Measurements from ENCODE around the gene SPRR5. TPM values are rescaled to one million over a fixed set of nuclear protein-coding genes. Genes with fewer than 3 reads are reported as not detected.
A peak's percentile ranks its signal among the peaks of the same experiment; 100 is the strongest.

SPRR5 gene
- total RNA-seq, 1 experiment from 2014 or later: not detected

DNA sequence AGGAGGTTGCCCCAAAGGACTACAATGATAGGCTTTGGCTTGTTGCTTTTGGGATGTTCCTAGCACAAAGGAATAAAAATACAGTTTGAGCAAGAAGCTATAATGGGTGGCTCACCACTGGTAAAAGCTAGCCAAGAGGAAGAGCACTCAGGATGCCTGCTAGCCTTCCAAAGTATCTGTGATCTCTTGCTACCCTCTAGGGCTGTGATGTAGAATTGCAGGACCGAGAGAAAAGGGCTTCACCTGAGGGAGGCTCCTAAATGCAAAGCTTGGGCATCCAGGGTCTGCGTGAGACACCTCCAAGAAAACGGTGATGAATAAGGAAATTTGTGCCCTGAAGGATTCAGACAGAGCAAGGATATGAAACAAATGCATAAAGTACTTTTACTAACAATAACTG lies 20.9 kb upstream of the SPRR5 start:
- Histone ChIP-seq H3K27me3 (ENCODE audit: control insufficient read depth, insufficient read depth, low read length) (no peaks in the 10 kb centered on the region), H3K4me3 (ENCODE audit: insufficient read depth, low read depth, low read length) (no peak overlapping the region), H3K36me3 (replicated peaks; ENCODE audit: control insufficient read depth, insufficient read depth, low read length) (no peaks in the 10 kb centered on the region)
- DNase-seq: peak; percentile 53

DNA sequence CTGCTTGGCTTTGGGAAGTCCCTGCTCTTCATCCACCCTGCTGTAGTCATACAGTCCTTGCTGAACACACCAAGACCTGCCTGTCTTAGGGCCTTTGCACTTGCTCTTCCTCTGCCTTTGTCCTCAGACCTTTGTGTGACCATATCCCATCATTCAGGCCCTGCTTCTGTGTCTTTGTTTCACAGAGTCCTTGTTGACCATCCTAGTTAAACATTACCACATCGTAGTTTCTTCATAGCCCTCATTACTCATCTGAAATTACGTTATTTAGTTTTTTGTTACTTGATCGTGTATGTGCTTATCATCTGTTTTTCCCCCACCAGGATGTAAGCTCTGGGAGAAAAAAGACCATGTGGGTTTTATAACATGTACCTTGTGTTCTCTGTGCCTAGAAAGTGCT lies 18.3 kb upstream of the SPRR5 start:
- H3K27me3 ChIP-seq (ENCODE audit: control insufficient read depth, insufficient read depth, low read length): no peaks in the 10 kb centered on the region
- no peak overlapping the region for H3K4me3 ChIP-seq (ENCODE audit: insufficient read depth, low read depth, low read length)
- no peak for DNase-seq
- no peaks in the 10 kb centered on the region for H3K36me3 ChIP-seq (replicated peaks; ENCODE audit: control insufficient read depth, insufficient read depth, low read length)

DNA sequence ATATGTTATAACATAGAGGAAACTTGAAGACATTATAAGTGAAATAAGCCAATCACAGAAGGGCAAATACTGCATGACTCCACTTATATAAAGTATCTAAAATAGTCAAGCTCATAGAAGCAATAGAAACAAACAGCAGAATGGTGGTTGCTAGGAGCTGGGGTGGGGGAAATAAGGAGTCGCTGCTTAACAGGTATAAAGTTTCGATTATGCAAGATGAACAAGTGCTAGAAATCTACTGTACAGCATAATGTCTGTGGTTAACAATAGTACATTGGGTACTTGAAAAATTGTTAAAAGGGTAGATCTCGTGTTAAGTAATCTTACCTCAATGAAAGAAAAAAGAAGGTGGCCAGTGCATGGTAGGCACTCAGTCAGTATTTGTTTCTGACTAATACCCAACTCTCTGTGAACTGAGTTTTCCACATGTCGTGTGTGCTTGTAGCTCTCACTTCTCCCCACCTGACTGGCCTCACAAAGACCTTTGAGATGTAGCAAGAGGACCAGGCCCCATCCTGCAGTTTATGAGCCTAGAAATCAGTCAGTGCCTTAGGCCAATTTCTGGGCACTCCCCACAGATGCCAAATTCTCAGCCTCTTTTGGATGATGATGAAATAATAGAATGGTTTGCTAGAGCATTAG lies 14.7 kb upstream of the SPRR5 start:
- DNase-seq: no peak
- no peaks in the 10 kb centered on the region for H3K36me3 ChIP-seq (replicated peaks; ENCODE audit: control insufficient read depth, insufficient read depth, low read length)
- no peak overlapping the region for H3K4me3 ChIP-seq (ENCODE audit: insufficient read depth, low read depth, low read length)
- H3K27me3 ChIP-seq (ENCODE audit: control insufficient read depth, insufficient read depth, low read length): no peaks in the 10 kb centered on the region

DNA sequence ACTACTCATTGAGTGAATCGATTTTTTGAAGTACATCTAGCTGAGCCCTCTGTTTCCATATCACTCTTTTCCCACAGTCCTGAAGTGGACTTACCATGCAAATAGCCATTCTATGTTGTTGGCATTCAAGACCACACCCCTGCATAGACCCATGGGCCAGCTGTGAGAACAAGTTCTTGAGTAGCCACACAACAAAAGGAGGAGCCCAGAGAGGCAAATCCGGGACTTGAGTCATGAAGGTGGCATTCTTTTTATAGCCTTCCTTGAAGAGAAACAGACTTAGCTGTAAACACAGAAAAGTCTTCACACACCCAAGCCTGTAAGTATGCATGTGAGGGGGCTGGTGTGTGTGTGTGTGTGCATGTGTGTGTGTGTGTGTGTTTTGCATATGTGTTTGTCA lies 13.8 kb upstream of the SPRR5 start:
- no peak overlapping the region for H3K4me3 ChIP-seq (ENCODE audit: insufficient read depth, low read depth, low read length)
- no peak for DNase-seq
- no peaks in the 10 kb centered on the region for H3K36me3 ChIP-seq (replicated peaks; ENCODE audit: control insufficient read depth, insufficient read depth, low read length)
- no peaks in the 10 kb centered on the region for H3K27me3 ChIP-seq (ENCODE audit: control insufficient read depth, insufficient read depth, low read length)

DNA sequence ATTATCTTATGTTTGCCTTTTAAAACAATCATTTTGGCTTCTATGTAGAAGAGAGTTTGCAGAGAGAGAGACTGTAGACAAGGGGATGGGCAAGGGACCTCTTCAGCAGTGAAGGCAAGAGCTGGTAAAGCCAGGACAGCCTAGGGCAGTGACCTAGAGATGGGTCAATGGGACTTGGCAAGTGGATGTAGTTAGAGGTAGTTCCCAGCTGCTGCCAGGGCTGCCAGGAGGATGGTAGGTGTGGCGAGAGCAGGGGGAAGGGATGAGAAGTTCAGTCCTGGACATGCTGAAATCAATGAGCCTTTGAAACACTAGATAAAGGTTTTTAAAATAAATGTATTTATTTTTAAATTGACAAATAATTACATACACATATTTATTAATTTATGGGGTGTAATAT lies 6.4 kb upstream of the SPRR5 start:
- no peak for DNase-seq
- no peak overlapping the region for H3K4me3 ChIP-seq (ENCODE audit: insufficient read depth, low read depth, low read length)
- no peaks in the 10 kb centered on the region for H3K27me3 ChIP-seq (ENCODE audit: control insufficient read depth, insufficient read depth, low read length)
- H3K36me3 ChIP-seq (replicated peaks; ENCODE audit: control insufficient read depth, insufficient read depth, low read length): no peaks in the 10 kb centered on the region

DNA sequence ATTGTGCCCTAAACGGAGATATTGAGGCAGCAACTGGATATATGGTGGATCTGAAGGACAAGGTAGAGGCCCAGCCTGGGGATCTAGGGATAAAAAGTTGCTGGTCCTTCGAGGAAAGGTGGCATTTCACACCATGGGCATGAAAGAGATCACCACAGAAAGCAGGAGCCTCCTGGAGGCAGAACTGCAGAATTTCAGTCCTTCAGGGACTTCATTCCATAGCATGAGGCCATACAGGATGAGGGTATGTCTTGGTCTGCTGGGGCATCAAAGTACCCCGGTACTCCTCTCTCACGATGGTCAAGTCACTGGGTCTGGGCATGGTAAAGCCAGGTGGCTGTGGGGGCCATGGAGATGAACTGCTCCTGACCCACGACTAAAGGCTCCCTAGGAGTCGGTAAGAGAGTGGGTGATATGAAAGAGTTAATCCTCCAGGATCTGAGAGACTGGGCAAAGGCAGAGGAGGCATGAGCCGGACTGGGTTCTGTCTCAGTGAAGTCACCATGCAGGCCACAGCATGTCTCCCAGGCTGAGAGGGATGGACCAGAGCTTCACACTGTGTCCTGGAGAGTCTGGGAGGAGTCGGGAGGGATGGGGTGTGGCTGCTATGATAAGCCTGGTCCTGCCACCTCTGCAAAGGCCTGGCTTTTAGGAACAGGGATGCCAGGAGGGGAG lies 5.8 kb upstream of the SPRR5 start:
- Histone ChIP-seq H3K27me3 (ENCODE audit: control insufficient read depth, insufficient read depth, low read length) (no peaks in the 10 kb centered on the region), H3K36me3 (replicated peaks; ENCODE audit: control insufficient read depth, insufficient read depth, low read length) (no peaks in the 10 kb centered on the region), H3K4me3 (ENCODE audit: insufficient read depth, low read depth, low read length) (no peak overlapping the region)
- peak; percentile 25 for DNase-seq

DNA sequence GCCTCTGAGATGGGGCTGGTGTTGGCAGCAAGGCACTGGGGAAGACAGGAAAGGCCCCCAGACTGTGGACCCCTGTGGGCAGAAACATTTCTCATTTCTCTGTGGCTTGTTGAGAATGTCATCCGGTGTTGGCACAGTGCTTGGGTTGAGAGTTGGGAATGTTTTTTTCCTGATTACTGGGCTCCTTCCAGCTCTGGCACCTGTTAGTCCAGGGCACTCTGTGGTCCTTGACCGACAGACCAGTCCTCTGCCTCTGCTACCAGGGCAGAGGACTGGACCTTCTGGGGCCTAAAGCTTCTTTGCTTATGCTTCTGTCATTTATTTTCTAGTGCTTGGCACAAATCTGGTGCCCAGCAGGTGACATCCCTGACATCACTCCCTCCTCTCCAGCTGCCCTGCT lies 4.8 kb upstream of the SPRR5 start:
- no peak overlapping the region for H3K4me3 ChIP-seq (ENCODE audit: insufficient read depth, low read depth, low read length)
- no peaks in the 10 kb centered on the region for H3K36me3 ChIP-seq (replicated peaks; ENCODE audit: control insufficient read depth, insufficient read depth, low read length)
- H3K27me3 ChIP-seq (ENCODE audit: control insufficient read depth, insufficient read depth, low read length): no peaks in the 10 kb centered on the region
- no peak for DNase-seq

DNA sequence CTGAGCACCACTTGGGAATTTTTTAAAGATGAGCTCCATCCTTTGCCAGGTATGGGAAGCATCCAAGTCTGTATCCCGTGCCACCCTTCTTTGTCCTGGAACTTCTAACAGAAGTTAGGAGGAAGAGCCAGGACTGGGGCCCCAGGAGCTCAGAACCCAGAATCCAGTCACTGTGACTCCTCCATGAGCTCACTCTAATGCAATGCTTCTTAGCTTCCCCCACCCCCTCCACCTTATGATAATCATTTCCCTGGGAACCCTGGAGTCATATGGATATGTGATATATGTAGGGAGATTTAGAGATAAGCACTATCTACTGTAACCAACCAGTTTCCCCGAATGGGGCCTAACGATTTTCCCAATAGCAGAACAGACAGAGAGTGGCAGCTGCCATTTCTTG lies 758 bp upstream of the SPRR5 start:
- H3K36me3 ChIP-seq (replicated peaks; ENCODE audit: control insufficient read depth, insufficient read depth, low read length): no peaks in the 10 kb centered on the region
- H3K4me3 ChIP-seq (ENCODE audit: insufficient read depth, low read depth, low read length): no peak overlapping the region
- no peak for DNase-seq
- no peaks in the 10 kb centered on the region for H3K27me3 ChIP-seq (ENCODE audit: control insufficient read depth, insufficient read depth, low read length)

DNA sequence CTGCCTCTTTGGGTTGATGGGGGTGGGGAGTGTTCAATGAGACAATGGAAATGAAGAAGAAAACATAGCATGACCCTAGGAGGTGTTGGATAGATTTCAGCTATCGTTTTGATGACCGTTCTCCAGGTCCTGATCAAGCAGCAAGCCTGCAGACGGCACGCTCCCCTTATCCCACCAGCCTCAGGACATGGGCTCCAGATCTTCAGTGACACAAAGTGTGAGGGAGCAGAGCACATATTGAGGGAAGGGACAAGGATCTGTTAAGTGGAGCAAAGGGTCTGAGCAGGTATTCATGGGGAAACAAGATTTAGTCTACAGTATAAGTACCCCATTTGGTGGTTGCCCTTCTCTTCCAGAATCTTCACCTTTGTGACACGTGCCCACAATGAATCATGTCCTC lies 4.7 kb downstream of the SPRR5 start:
- Histone ChIP-seq H3K36me3 (replicated peaks; ENCODE audit: control insufficient read depth, insufficient read depth, low read length) (no peaks in the 10 kb centered on the region), H3K27me3 (ENCODE audit: control insufficient read depth, insufficient read depth, low read length) (no peaks in the 10 kb centered on the region), H3K4me3 (ENCODE audit: insufficient read depth, low read depth, low read length) (no peak overlapping the region)
- DNase-seq: no peak

DNA sequence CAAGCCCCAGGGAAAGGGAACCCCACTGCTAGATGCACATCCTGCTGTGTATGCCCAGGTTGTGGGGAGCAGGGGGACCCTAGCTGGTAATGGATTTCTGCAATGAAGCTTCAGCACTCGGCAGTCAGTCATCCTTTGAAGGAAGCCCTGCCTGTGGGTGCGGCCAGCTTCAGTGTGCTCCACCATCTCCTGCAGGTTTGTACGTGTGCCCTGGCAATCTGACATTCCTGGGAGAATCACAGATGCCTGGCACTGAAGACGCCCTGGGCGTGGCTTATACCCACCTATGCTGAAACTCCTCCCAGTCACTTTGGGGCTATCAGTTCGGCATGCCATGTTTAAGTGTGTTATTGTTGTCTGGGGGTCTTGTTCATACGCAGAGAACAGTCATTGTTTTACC lies 6.8 kb downstream of the SPRR5 start:
- no peaks in the 10 kb centered on the region for H3K36me3 ChIP-seq (replicated peaks; ENCODE audit: control insufficient read depth, insufficient read depth, low read length)
- DNase-seq: no peak
- no peak overlapping the region for H3K4me3 ChIP-seq (ENCODE audit: insufficient read depth, low read depth, low read length)

DNA sequence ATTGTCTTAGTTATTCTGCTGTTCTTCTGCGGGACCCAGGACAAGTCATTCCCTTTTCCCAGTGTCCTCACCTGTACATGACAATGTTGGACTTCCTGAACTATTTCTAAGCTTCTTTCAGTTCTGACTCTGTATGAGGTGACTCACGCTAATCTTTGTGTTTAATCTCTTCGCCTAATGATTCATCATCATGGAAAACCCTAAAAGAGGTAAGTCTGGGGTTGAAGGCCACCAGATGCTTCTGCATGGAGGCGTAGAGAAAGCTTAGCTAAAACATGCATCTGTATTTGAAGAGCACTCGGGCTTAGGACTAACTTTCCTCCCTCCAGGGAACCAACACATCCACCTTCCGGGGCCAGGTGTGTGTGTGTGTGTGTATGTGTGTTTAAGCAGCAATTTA lies 7.4 kb downstream of the SPRR5 start:
- no peak for DNase-seq
- no peak overlapping the region for H3K4me3 ChIP-seq (ENCODE audit: insufficient read depth, low read depth, low read length)
- no peaks in the 10 kb centered on the region for H3K27me3 ChIP-seq (ENCODE audit: control insufficient read depth, insufficient read depth, low read length)
- no peaks in the 10 kb centered on the region for H3K36me3 ChIP-seq (replicated peaks; ENCODE audit: control insufficient read depth, insufficient read depth, low read length)

More for the DNA sequence above, 6.8 kb downstream of the SPRR5 start:
- no peaks in the 10 kb centered on the region for H3K27me3 ChIP-seq (ENCODE audit: control insufficient read depth, insufficient read depth, low read length)

DNA sequence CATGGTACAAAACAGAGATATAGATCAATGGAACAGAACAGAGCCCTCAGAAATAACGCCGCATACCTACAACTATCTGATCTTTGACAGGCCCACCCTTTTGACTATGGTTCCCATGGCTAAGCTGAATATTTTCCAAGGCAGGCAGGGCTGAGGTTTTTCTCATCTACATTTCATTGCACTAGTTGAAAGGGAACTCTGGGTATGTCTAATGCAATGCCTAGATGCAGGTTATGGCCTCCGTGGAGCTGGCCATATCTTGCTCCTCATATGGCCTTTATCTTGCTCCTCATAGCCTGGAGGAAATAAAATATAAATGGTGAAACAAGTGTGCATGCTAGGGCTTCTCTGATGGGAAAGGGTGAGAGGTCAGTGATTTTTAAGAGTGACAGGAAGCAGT lies 10.6 kb downstream of the SPRR5 start:
- H3K4me3 ChIP-seq (ENCODE audit: insufficient read depth, low read depth, low read length): no peak overlapping the region
- DNase-seq: no peak
- H3K27me3 ChIP-seq (ENCODE audit: control insufficient read depth, insufficient read depth, low read length): no peaks in the 10 kb centered on the region
- no peaks in the 10 kb centered on the region for H3K36me3 ChIP-seq (replicated peaks; ENCODE audit: control insufficient read depth, insufficient read depth, low read length)

DNA sequence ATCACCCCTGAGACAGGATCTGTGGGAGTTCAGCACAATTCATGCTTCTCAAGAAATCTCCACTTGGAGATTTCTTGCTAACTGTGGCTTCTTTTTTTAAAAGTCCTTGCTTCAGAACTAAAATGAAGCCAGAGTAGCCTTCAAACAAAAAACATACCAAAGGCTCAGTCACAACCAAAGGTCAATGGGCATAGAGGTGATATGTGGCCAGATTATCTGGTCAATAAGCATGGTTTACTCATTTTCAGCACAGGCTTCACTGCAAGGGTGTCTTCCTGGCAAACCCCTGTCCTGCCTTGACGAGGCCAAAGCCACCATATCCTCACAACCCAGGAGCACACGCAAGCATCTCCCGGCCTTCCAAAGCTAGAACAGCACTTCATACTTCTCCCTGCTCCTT lies 12.3 kb downstream of the SPRR5 start:
- Histone ChIP-seq H3K36me3 (replicated peaks; ENCODE audit: control insufficient read depth, insufficient read depth, low read length) (no peaks in the 10 kb centered on the region), H3K4me3 (ENCODE audit: insufficient read depth, low read depth, low read length) (no peak overlapping the region), H3K27me3 (ENCODE audit: control insufficient read depth, insufficient read depth, low read length) (no peaks in the 10 kb centered on the region)
- DNase-seq: no peak

DNA sequence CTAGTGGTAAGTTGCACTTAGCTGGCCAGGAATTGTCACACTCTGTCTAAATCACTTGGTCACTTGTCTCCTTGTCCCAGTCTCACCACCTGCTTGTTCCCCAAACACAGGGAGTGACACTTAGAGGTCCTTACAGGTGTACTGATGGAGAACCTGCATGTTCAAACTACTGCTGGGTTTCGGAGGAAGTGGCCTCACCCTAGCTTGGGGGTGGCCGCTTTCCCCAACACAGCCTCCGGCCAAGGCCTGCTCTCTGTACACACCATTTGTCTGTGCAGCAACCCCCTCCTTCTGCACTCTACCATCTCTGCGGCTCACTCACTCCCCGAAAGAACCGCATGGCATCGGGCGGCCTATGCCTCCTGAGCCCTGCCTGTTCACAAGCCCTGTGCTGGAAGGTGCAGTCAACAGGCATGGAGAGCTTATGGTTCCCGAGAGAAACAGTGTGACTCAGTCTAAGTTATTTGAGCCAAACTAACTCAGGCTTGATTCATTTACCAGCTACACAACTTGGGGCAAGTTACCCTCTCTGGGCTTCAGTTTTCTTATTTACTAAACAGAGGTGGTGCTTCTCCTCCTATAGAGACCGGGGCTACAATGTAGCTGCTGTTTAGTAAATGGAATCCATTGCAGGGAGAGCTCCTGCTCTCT lies 12.9 kb downstream of the SPRR5 start:
- no peaks in the 10 kb centered on the region for H3K36me3 ChIP-seq (replicated peaks; ENCODE audit: control insufficient read depth, insufficient read depth, low read length)
- no peak for DNase-seq
- no peaks in the 10 kb centered on the region for H3K27me3 ChIP-seq (ENCODE audit: control insufficient read depth, insufficient read depth, low read length)
- no peak overlapping the region for H3K4me3 ChIP-seq (ENCODE audit: insufficient read depth, low read depth, low read length)

DNA sequence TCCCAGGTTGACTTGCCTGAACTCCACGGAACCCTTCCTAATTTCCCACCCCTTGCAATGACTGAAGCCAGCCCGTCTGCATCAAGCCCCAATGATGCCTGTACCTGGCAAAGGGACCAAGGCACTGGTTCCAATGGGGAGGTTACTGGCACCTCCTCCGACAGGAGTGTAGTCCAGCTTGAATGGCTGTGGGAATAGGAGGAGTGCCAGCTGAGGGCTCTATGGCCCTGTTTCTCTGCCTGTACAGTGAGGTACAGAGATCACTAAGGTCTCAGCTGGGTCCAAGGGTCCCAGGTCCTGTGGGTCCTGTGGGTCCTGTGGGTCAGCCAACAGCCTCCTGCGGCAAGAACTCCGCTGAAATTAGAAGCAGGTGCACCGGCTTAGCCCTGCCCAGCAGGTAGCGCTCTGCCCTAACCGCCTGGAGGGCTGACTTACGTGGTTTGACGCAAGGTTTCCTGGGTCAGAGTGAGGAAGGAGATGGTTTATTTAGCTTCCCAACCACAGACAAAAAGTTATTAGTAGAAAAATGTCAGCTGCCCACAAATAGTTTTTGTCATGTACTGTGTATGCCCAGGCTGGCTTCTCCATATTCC lies 13.5 kb downstream of the SPRR5 start:
- Histone ChIP-seq H3K4me3 (ENCODE audit: insufficient read depth, low read depth, low read length) (no peak overlapping the region), H3K36me3 (replicated peaks; ENCODE audit: control insufficient read depth, insufficient read depth, low read length) (no peaks in the 10 kb centered on the region), H3K27me3 (ENCODE audit: control insufficient read depth, insufficient read depth, low read length) (no peaks in the 10 kb centered on the region)
- DNase-seq: peak; percentile 55

Measured in H7 (cell line).